H9 (cell line): ENCODE data around the gene KATNA1. TPM values are rescaled to one million over a fixed set of nuclear protein-coding genes. Genes with fewer than 3 reads are reported as not detected.

ENCODE experiments used
- DNase-seq: peaks from one replicate; pipeline ENCODE4 v3.0.0-alpha.2; 2017
- H2AFZ ChIP-seq: one replicate; pipeline ENCODE4 v1.6.1; 2013; ENCODE audit warnings: mild to moderate bottlenecking, low read length, control low read depth, moderate library complexity
- H2AK5ac ChIP-seq: 2 replicates; pipeline ENCODE4 v1.6.1; 2013; ENCODE audit warnings: low read length, control low read depth, mixed read lengths; ENCODE audit not compliant: insufficient read length
- H2BK120ac ChIP-seq: one replicate; pipeline ENCODE4 v1.6.1; 2013; ENCODE audit warnings: low read depth, mild to moderate bottlenecking, low read length, control low read depth, inconsistent platforms; ENCODE audit not compliant: poor library complexity, severe bottlenecking
- H2BK12ac ChIP-seq: 2 replicates; pipeline ENCODE4 v1.6.1; 2013; ENCODE audit warnings: low read length, control low read depth, mixed read lengths, low read depth; ENCODE audit not compliant: insufficient read length
- H2BK15ac ChIP-seq: 2 replicates; pipeline ENCODE4 v1.6.1; 2013; ENCODE audit warnings: low read depth, low read length, control low read depth
- H2BK20ac ChIP-seq: one replicate; pipeline ENCODE4 v1.6.1; 2013; ENCODE audit warnings: low read depth, mild to moderate bottlenecking, low read length, control low read depth, inconsistent platforms; ENCODE audit not compliant: poor library complexity, severe bottlenecking
- H2BK5ac ChIP-seq: 2 replicates; pipeline ENCODE4 v1.6.1; 2013; ENCODE audit warnings: low read length, control low read depth, mixed read lengths; ENCODE audit not compliant: insufficient read length
- H3K14ac ChIP-seq: 2 replicates; pipeline ENCODE4 v1.6.1; 2013; ENCODE audit warnings: low read length, control low read depth; ENCODE audit not compliant: insufficient read depth
- H3K18ac ChIP-seq: 2 replicates; pipeline ENCODE4 v1.6.1; 2013; ENCODE audit warnings: low read depth, mild to moderate bottlenecking, mixed read lengths, low read length, control low read depth; ENCODE audit not compliant: insufficient read length
- H3K23ac ChIP-seq: 2 replicates; pipeline ENCODE4 v1.6.1; 2013; ENCODE audit warnings: low read length, control low read depth, mixed read lengths, low read depth; ENCODE audit not compliant: insufficient read length
- H3K23me2 ChIP-seq: 2 replicates; pipeline ENCODE4 v1.6.1; 2013; ENCODE audit warnings: low read depth, mild to moderate bottlenecking, mixed read lengths, low read length, control low read depth; ENCODE audit not compliant: insufficient read length, poor library complexity, severe bottlenecking
- H3K27ac ChIP-seq: 2 replicates; pipeline ENCODE4 v1.5.1; 2013; ENCODE audit warnings: low read length, control low read depth, mixed read lengths, low read depth; ENCODE audit not compliant: insufficient read length
- H3K27me3 ChIP-seq: 2 replicates; pipeline ENCODE4 v1.6.1; 2013; ENCODE audit warnings: low read length, control low read depth, inconsistent platforms; ENCODE audit not compliant: insufficient read depth
- H3K4ac ChIP-seq: 2 replicates; pipeline ENCODE4 v1.6.1; 2013; ENCODE audit warnings: low read depth, mild to moderate bottlenecking, control low read depth, inconsistent platforms, low read length, moderate library complexity
- H3K4me1 ChIP-seq: 2 replicates; pipeline ENCODE4 v1.6.1; 2013; ENCODE audit warnings: low read length, control low read depth, inconsistent platforms; ENCODE audit not compliant: insufficient read depth
- H3K4me2 ChIP-seq: 2 replicates; pipeline ENCODE4 v1.6.1; 2013; ENCODE audit warnings: low read length, control low read depth, mixed read lengths; ENCODE audit not compliant: insufficient read length, insufficient read depth
- H3K56ac ChIP-seq: 2 replicates; pipeline ENCODE4 v1.6.1; 2013; ENCODE audit warnings: low read depth, mild to moderate bottlenecking, mixed read lengths, low read length, control low read depth; ENCODE audit not compliant: insufficient read length
- H3K79me1 ChIP-seq: 2 replicates; pipeline ENCODE4 v1.6.1; 2013; ENCODE audit warnings: low read depth, mild to moderate bottlenecking, moderate library complexity, low read length, control low read depth, inconsistent platforms; ENCODE audit not compliant: insufficient read depth, poor library complexity, severe bottlenecking
- H3K79me2 ChIP-seq: 2 replicates; pipeline ENCODE4 v1.6.1; 2013; ENCODE audit warnings: low read length, control low read depth, inconsistent platforms; ENCODE audit not compliant: insufficient read depth
- H3K9ac ChIP-seq: 2 replicates; pipeline ENCODE4 v1.6.1; 2013; ENCODE audit warnings: low read length, control low read depth, mixed read lengths; ENCODE audit not compliant: insufficient read length; ENCODE audit errors: extremely low read depth
- H3K9me3 ChIP-seq: one replicate; pipeline ENCODE4 v1.6.1; 2013; ENCODE audit warnings: low read depth, low read length, inconsistent platforms; ENCODE audit not compliant: control insufficient read depth
- H3T11ph ChIP-seq: one replicate; pipeline ENCODE4 v1.6.1; 2013; ENCODE audit warnings: mild to moderate bottlenecking, low read length, control low read depth, inconsistent platforms
- H4K20me1 ChIP-seq: one replicate; pipeline ENCODE4 v1.6.1; 2013; ENCODE audit not compliant: control insufficient read depth, insufficient read length, insufficient read depth
- H4K5ac ChIP-seq: 2 replicates; pipeline ENCODE4 v1.6.1; 2013; ENCODE audit warnings: low read depth, mild to moderate bottlenecking, mixed read lengths, low read length, control low read depth; ENCODE audit not compliant: insufficient read length
- H4K8ac ChIP-seq: replicated peaks from 2 replicates; pipeline ENCODE4 v1.6.1; 2013; ENCODE audit warnings: low read length, control low read depth, mixed read lengths, low read depth; ENCODE audit not compliant: insufficient read length
- H4K91ac ChIP-seq: 2 replicates; pipeline ENCODE4 v1.6.1; 2013; ENCODE audit warnings: low read depth, mild to moderate bottlenecking, moderate library complexity, mixed read lengths, low read length, control low read depth; ENCODE audit not compliant: insufficient read length
- H3K27ac Mint-ChIP-seq, 3 experiments: 2 replicates in 2 of 3; 3 replicates in 1 of 3; pipeline ENCODE4 v1.8.0; 2020 to 2021; ENCODE audit warnings: mixed read lengths in 3 of 3, mild to moderate bottlenecking in 1 of 3, moderate library complexity in 1 of 3
- H3K27me3 Mint-ChIP-seq: 2 replicates; pipeline ENCODE4 v1.8.0; 2021; ENCODE audit warnings: low read depth, mild to moderate bottlenecking, moderate library complexity, mixed read lengths
- H3K36me3 Mint-ChIP-seq, 3 experiments: 2 replicates in 2 of 3; 3 replicates in 1 of 3; pipeline ENCODE4 v1.8.0; 2020 to 2021; ENCODE audit warnings: low read depth in 3 of 3, mixed read lengths in 3 of 3; ENCODE audit not compliant: insufficient read depth in 1 of 3
- H3K4me1 Mint-ChIP-seq, 2 experiments: 2 replicates each; pipeline ENCODE4 v1.8.0; 2020; ENCODE audit warnings: mixed read lengths in 2 of 2
- H3K4me3 Mint-ChIP-seq, 2 experiments: 2 replicates in 1 of 2; 3 replicates in 1 of 2; pipeline ENCODE4 v1.8.0; 2020 to 2021; ENCODE audit warnings: mild to moderate bottlenecking in 2 of 2, mixed read lengths in 2 of 2, moderate library complexity in 1 of 2
- H3K9me3 Mint-ChIP-seq, 2 experiments: 2 replicates in 1 of 2; 3 replicates in 1 of 2; pipeline ENCODE4 v1.8.0; 2020; ENCODE audit warnings: mild to moderate bottlenecking in 2 of 2, mixed read lengths in 2 of 2, moderate library complexity in 1 of 2
- CTCF ChIP-seq: fragments of 200-600 bp; sonication (generic); conservative IDR thresholded peaks from 3 replicates; pipeline ENCODE4 v1.8.0; 2021; ENCODE audit warnings: antibody characterized with exemption, mild to moderate bottlenecking
- WGBS: extraction: QIAGEN DNeasy Blood & Tissue Kit; methylation state at CpG from one replicate; pipeline ENCODE4 v1.1.7; 2013; ENCODE audit warnings: missing lambda C conversion rate, low lambda C conversion rate, mixed read lengths; ENCODE audit not compliant: insufficient read length; ENCODE audit errors: extremely low coverage; 5-methylcytosine and 5-hydroxymethylcytosine counted together
- total RNA-seq: library from RNA; stranded (reverse); gene quantifications from 2 replicates; pipeline ENCODE4 v1.2.1, GENCODE V29; 2021

The KATNA1 gene
- total RNA-seq, 1 experiment from 2014 or later = 18.3 TPM

- no peak overlapping the region for H3K27ac ChIP-seq
- no peak overlapping the region for H2BK15ac ChIP-seq
- WGBS = no CpG with 5 or more reads among the region's 1 CpG
- H3K27me3 Mint-ChIP-seq = no peaks in the 10 kb centered on the region; the same call in 1 of the 2 replicates
- no peaks in the 10 kb centered on the region for H3K9me3 Mint-ChIP-seq
- H3K9me3 ChIP-seq = no peaks in the 10 kb centered on the region
- H3K36me3 Mint-ChIP-seq = peaks cover 16 to 60% (median 42%) of the 10 kb centered on the region in 3 experiments
- no peaks in the 10 kb centered on the region for H3K79me2 ChIP-seq
- H2BK12ac ChIP-seq = no peak overlapping the region
- H3K23ac ChIP-seq = no peak overlapping the region
- H3K9ac ChIP-seq = no peak overlapping the region
- no peak overlapping the region for H2AFZ ChIP-seq
- no peak overlapping the region for H3K18ac ChIP-seq
- H3K27me3 ChIP-seq = no peaks in the 10 kb centered on the region
- no peaks in the 10 kb centered on the region for H3K23me2 ChIP-seq
- no peak overlapping the region for H4K8ac ChIP-seq
- no peak overlapping the region for H4K91ac ChIP-seq
- no peak overlapping the region for H3K14ac ChIP-seq
- no peaks in the 10 kb centered on the region for H3K4me1 ChIP-seq
- H3K56ac ChIP-seq = no peak overlapping the region
- no peak overlapping the region for H2BK20ac ChIP-seq
- no peak overlapping the region for H3K27ac Mint-ChIP-seq
- H4K20me1 ChIP-seq = no peaks in the 10 kb centered on the region
- H3K4me1 Mint-ChIP-seq = no peaks in the 10 kb centered on the region
- no peak overlapping the region for H3K4ac ChIP-seq
- no peak overlapping the region for H2AK5ac ChIP-seq
- H4K5ac ChIP-seq = no peak overlapping the region
- TF ChIP-seq CTCF = no peak
- H3K4me3 Mint-ChIP-seq = no peak overlapping the region
- H3T11ph ChIP-seq = no peak overlapping the region
- DNase-seq = no peak
- no peak overlapping the region for H2BK120ac ChIP-seq
- no peak overlapping the region for H3K4me2 ChIP-seq
- no peak overlapping the region for H2BK5ac ChIP-seq
- H3K79me1 ChIP-seq = no peaks in the 10 kb centered on the region
These were observed 55.1 kb downstream of the KATNA1 start for GRCh38 chr6:149593408-149593807.
